ENCODE measurements around the gene CD1E. TPM values are rescaled to one million over a fixed set of nuclear protein-coding genes. Genes with fewer than 3 reads are reported as not detected.
"Not testable (repeated sequence)": the region's sequence is repeated elsewhere in the genome, so short reads cannot be mapped to it uniquely, and the experiment has no call there.

The CD1E gene
- not detected for total RNA-seq
- long read RNA-seq, result 0 reads

DNA sequence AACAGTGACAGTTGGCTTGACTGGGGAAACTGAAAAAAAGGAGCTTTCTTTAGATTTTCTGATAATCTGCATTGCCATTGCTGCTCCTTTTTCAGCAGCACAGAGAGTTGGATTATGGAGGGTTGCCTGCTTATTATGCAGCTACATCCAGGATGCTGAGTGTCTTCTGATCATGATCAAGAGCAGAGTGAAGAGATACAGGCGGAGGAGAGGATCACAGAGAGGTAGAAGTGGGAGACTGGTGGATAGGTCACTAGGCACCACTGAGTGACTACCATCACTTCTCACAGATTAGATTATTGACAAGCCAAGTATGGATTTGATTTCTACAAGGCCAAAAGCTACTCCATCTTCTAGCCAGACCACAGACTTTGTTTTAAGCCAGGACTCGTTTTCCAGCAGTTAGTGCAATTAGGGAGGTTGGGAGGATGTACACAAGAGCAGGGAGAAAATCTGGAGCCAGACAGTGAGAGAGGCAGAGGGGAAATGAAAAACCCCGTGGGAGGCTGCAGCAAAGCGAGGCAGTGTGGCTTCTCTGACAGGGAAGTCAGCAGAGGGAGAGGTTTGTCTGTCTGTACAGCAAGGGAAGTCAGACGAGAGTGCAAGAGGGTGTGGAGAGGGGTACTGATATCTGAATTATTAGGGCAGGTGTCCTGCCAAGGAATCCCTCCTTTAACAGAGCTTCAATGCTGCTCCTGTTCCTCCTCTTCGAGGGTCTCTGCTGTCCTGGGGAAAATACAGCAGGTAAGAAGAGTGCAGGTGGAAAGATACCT is at the start of gene CD1E:
Gene CD1E (plus strand): TSS at position 592 of the 773 bp plus-strand sequence. CDS start 95 bp downstream, at position 687.
- DNase-seq (ENCODE audit: missing footprints) (no peak), ATAC-seq (no peak)
- intact Hi-C loops (cut with DNase I), result no loop called here

GRCh38 chr1:158310623-158311022 is 43.1 kb upstream of the CD1E start:
- intact Hi-C loops (cut with DNase I), result no loop called here
- no peak for ATAC-seq
- no peak for DNase-seq (ENCODE audit: missing footprints)

DNA sequence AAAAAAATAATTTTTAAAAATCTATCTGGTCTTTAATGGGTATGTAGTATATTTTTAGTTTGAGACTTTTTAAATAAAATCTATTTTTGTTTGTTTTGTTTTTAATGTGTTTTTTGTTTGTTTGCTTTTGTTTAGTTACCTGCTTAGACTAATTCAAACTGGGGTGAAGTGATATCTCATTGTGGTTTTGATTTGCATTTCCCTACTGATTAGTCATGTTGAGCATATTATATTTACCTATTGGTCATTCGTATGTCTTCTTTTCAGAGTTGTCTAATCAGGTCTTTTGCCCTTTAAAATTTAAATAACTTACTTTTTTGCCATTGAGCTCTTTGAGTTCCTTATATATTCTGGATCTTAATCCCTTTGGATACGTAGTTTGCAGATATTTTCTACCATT is 42.6 kb upstream of the CD1E start:
- DNase-seq (ENCODE audit: missing footprints), result no peak
- ATAC-seq, result no peak
- intact Hi-C loops (cut with DNase I), result no loop called here

GRCh38 chr1:158323866-158324265 is 29.8 kb upstream of the CD1E start:
- no peak for DNase-seq (ENCODE audit: missing footprints)
- intact Hi-C loops (cut with DNase I), result no loop called here
- no peak for ATAC-seq

DNA sequence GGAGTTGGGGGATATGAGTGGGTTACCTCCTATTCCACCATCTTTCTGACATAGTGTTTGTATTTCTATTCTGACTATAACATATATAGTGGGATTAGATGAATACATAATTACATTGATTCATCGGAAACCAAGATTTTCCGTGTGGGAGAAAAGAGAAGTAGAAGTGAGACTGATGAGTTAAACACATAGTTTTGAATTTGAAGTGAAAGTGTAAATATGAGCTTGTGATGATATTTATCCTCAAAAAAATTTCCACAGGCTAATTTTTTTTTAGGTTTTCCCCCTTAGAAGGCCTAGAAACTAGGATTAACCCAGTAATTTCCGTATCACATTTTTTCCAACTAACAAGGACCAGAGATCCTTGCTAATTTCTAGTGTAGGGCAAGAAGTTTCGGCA is 29.3 kb upstream of the CD1E start:
- DNase-seq (ENCODE audit: missing footprints) (no peak), ATAC-seq (no peak)
- intact Hi-C loops (cut with DNase I), result no loop called here

GRCh38 chr1:158327481-158327880 is 26.2 kb upstream of the CD1E start:
- DNase-seq (ENCODE audit: missing footprints) (no peak), ATAC-seq (no peak)

DNA sequence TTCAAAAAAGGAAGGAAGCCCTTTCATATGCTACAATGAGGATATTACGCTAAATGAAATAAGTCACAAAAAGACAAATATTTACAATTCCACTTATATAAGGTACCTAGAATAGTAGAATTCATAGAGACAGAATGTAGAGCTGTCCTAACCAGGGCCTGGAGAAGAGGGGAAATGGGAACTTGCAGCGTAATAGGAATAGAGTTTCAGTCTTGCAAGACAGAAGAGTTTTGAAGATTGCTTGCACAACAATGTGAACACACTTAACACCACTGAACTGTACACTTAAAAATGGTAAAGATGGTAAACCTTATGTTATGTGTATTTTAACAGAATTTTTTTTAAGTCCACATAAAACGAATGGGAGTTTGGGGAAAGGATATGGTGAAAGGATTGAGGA is 25.3 kb upstream of the CD1E start:
- intact Hi-C loops (cut with DNase I), result no loop called here
- no peak for DNase-seq (ENCODE audit: missing footprints)
- ATAC-seq, result no peak

More at GRCh38 chr1:158327481-158327880, 26.2 kb upstream of the CD1E start:
- intact Hi-C loops (cut with DNase I), result no loop called here

- intact Hi-C loops (cut with DNase I), result no loop called here
- DNase-seq (ENCODE audit: missing footprints), result no peak
- no peak for ATAC-seq
Observed at GRCh38 chr1:158329300-158329699, 24.4 kb upstream of the CD1E start.

DNA sequence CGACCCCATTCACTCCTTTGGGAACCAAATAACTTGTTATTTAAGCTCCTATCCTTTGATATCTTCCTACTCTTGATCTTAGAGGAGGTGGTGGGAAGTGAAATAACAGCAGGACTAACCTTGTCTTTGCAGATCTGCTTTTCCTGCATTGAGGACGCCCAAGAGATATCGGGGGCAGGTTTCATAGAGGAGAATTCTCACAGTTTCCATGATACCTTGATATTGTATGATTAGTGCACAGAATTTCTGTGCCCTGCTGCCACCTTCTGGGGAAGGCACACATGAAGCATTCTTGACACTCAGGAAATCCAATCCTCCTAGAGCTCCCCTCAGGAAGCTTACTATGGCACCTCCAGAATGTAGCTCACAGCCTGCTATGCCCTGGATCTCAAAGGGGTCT is 24.0 kb upstream of the CD1E start:
- DNase-seq (ENCODE audit: missing footprints), result no peak
- intact Hi-C loops (cut with DNase I), result no loop called here
- no peak for ATAC-seq

GRCh38 chr1:158330391-158331105 is 23.1 kb upstream of the CD1E start:
- no peak for ATAC-seq
- no peak for DNase-seq (ENCODE audit: missing footprints)

DNA sequence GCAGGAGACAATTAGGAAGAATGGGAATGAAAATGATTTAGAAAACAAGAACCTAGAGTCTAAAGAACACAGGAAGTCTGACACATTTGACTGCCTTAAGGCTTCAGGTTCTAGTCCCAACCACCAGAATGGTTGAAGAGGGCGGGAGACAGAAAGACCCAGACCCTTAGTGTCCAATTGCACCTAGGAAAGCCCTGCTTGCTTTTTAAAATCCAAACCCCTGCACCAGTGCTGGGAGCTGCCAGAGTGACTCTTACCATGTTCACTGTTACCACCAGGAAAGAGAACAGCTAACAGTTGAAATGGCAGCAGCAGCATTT is 22.6 kb upstream of the CD1E start:
- no peak for ATAC-seq
- intact Hi-C loops (cut with DNase I), result no loop called here

More at GRCh38 chr1:158330391-158331105, 23.1 kb upstream of the CD1E start:
- intact Hi-C loops (cut with DNase I), result no loop called here

DNA sequence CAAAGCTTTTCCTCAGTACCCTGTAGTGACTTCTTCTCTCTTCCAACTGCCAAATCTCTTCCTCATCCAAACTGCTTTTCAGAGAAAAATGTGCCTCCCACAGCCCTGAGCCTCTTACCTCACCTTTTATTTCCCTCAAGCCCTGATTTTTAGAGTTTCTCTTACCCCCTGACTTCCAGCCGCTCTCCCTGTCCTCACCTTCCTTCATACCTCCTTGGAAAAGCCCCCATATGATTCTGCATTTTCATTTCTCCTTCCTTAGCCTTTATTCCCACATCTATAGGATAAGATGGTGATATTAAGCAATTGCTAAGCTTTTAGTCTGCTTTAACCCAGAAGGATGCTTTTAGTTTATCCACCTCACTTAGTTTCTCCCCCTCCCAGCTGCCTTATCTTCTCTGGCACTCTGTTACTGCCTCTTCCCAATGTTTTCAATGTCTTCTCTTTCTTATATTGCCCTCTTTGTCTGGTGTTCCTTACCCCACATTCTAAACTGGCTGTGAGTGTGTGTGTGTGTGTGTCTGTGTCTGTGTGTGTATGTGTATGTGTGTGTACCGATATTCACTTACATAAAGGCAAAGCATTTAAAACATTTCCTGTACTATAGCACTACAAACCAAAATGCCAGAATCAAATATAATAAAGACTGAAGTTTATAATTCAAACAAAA is 22.1 kb upstream of the CD1E start, which contains the start of gene CD1B:
Gene CD1B (minus strand): TSS at position 51 of the 670 bp plus-strand sequence. CDS start 108 bp downstream, outside the sequence.
- DNase-seq (ENCODE audit: missing footprints) (no peak), ATAC-seq (no peak)
- intact Hi-C loops (cut with DNase I), result no loop called here

More for the DNA sequence above, 22.6 kb upstream of the CD1E start:
- no peak for DNase-seq (ENCODE audit: missing footprints)

GRCh38 chr1:158333405-158334155 is 20.1 kb upstream of the CD1E start:
- no peak for DNase-seq (ENCODE audit: missing footprints)
- no peak for ATAC-seq
- intact Hi-C loops (cut with DNase I), result no loop called here

DNA sequence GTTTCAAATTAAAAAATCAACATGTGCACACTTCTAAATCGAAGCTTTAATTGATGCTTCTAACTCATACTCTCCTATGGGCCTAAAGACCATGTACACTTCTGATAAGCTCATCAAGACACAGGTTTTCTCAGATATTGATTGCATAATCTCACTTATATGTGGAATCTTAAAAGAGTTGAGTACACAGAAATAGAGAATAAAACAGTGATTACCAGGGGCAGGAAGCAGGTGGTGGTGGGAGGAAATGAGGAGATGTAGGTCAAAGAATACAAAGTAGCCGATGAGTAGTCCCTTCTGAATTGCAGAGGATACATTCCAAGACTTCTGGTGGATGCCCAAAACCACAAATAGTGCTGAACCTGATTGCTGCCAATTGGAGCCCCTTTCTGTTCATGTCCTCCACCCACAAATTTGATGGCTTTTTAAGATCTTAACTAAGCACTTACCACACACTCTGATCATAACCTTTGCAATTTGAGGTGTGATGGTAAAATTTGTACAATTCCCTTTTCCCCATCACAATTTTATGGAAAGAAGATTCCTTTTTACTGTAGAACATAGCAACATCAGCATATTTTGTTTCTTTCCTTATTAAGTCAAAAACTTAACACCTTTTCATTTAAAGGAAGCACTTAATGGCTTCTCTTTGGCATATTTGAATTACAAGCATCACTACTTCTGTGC is 19.0 kb upstream of the CD1E start:
- intact Hi-C loops (cut with DNase I), result no loop called here
- DNase-seq (ENCODE audit: missing footprints) (no peak), ATAC-seq (no peak)

- DNase-seq (ENCODE audit: missing footprints) (no peak), ATAC-seq (no peak)
- intact Hi-C loops (cut with DNase I), result no loop called here
Observed at GRCh38 chr1:158335213-158335532, 18.5 kb upstream of the CD1E start.

DNA sequence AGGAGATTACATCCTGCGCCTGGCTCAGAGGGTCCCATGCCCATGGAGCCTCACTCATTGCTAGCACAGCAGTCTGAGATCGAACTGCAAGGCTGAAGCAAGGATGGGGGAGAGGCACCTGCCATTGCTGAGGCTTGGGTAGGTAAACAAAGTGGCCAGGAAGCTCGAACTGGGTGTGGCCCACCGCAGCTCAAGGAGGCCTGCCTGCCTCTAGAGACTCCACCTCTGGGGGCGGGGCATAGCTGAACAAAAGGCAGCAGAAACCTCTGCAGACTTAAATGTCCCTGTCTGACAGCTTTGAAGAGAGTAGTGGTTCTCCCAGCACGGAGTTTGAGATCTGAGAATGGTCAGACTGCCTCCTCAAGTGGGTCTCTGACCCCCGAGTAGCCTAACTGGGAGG is 17.3 kb upstream of the CD1E start:
- DNase-seq (ENCODE audit: missing footprints); ATAC-seq; intact Hi-C loops (cut with DNase I): not testable (repeated sequence)

DNA sequence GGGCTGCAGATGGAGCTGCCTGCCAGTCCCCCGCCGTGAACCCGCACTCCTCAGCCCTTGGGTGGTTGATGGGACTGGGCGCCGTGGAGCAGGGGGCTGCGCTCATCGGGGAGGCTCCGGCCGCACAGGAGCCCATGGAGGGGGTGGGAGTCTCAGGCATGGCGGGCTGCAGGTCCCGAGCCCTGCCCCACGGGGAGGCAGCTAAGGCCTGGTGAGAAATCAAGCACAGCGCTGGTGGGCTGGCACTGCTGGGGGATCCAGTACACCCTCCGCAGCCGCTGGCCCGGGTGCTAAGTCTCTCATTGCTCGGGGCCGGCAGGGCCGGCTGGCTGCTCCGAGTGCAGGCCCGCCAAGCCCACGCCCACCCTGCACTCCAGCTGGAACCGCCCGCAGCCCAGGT is 4.7 kb upstream of the CD1E start:
- ATAC-seq; intact Hi-C loops (cut with DNase I); DNase-seq (ENCODE audit: missing footprints): not testable (repeated sequence)

GRCh38 chr1:158354255-158354654 is 561 bp downstream of the CD1E start:
- intact Hi-C loops (cut with DNase I), result no loop called here
- no peak for DNase-seq (ENCODE audit: missing footprints)
- no peak for ATAC-seq

All from Right ventricle myocardium inferior (tissue), 1 donor.